K562 (cell line): ENCODE measurements around the gene IFT172. TPM values are rescaled to one million over a fixed set of nuclear protein-coding genes. Genes with fewer than 3 reads are reported as not detected.

Experiments used
- ATAC-seq: fragments of 200-7000 bp; cut with Tn5 transposase; 3 replicates; pipeline ENCODE4 v1.9.1; 2020; ENCODE audit warnings: moderate library complexity
- BruUV-seq: library from RNA; stranded (reverse); fragments of 400-500 nt; replicated peaks from 2 replicates; lab custom pipeline; 2021; lab: Mats Ljungman, UMichigan
- CTCF ChIA-PET: fragments of 300-600 bp; formaldehyde crosslinking; extraction: SDS; loops from one replicate; lab custom pipeline; 2021; ENCODE audit warnings: low intra/inter-chr PET ratio; lab: Yijun Ruan, JAX
- POLR2A ChIA-PET: fragments of 300-600, 350-650 bp; sonication (Branson Sonifier 250); formaldehyde crosslinking; extraction: SDS; loops from one replicate; lab custom pipeline; 2021; ENCODE audit warnings: antibody characterized with exemption, inconsistent platforms; lab: Yijun Ruan, JAX
- DNase-seq, 4 experiments: peaks; one replicate each; pipeline versions ENCODE4 v3.0.0 to v3.0.0-alpha.2; 2011 to 2018; ENCODE audit warnings: low spot score in 3 of 4, mixed read lengths in 3 of 4; ENCODE audit errors: extremely low read depth in 1 of 4
- FAIRE-seq: peaks from 2 replicates; lab custom pipeline; 2011; peaks lifted over from hg19 to GRCh38; lab: Jason Lieb, UNC
- H2AFZ ChIP-seq: 2 replicates; pipeline ENCODE4 v1.6.0; 2011; ENCODE audit warnings: low read depth, low read length, control low read depth, inconsistent platforms
- H3K27ac ChIP-seq: fragments of 200-600 bp; 3 replicates; pipeline ENCODE4 v1.8.0; 2011; ENCODE audit warnings: low read depth, mild to moderate bottlenecking, control low read depth, inconsistent platforms, low read length, moderate library complexity, mixed read lengths; ENCODE audit errors: extremely low read depth
- H3K27me3 ChIP-seq, 2 experiments: fragments of 300-600 bp in 1 of 2; 2 replicates in 1 of 2; 3 replicates in 1 of 2; pipeline versions ENCODE4 v1.6.0 to v1.8.0; 2011; ENCODE audit warnings: inconsistent platforms in 2 of 2, low read length in 2 of 2, mild to moderate bottlenecking in 1 of 2, mixed read lengths in 1 of 2, moderate library complexity in 1 of 2; ENCODE audit not compliant: control insufficient read depth in 2 of 2, insufficient read depth in 2 of 2
- H3K36me3 ChIP-seq: fragments of 300-600 bp; 3 replicates; pipeline ENCODE4 v1.8.0; 2011; ENCODE audit warnings: mild to moderate bottlenecking, low read length, inconsistent platforms; ENCODE audit not compliant: control insufficient read depth, insufficient read depth
- H3K4me1 ChIP-seq, 2 experiments: fragments of 200-600 bp in 1 of 2; replicated peaks in 1 of 2; 2 replicates in 1 of 2; 3 replicates in 1 of 2; pipeline versions ENCODE4 v1.5.1 to v1.8.0; 2011; ENCODE audit warnings: inconsistent platforms in 2 of 2, low read length in 2 of 2, mild to moderate bottlenecking in 1 of 2, mixed read lengths in 1 of 2, moderate library complexity in 1 of 2; ENCODE audit not compliant: control insufficient read depth in 2 of 2, insufficient read depth in 2 of 2
- H3K4me2 ChIP-seq: 2 replicates; pipeline ENCODE4 v1.6.1; 2011; ENCODE audit warnings: low read length, control low read depth, inconsistent platforms, mixed read lengths; ENCODE audit not compliant: insufficient read depth
- H3K4me3 ChIP-seq: fragments of 200-600 bp; sonication (generic), shearing (Covaris generic); 2 replicates; pipeline ENCODE4 v1.5.1; 2016; ENCODE audit warnings: control low read depth, inconsistent platforms
- H3K79me2 ChIP-seq: fragments of 200-600 bp; 3 replicates; pipeline ENCODE4 v1.8.0; 2011; ENCODE audit warnings: low read length, inconsistent platforms; ENCODE audit not compliant: control insufficient read depth, insufficient read depth
- H3K9ac ChIP-seq, 2 experiments: 2 replicates each; pipeline versions ENCODE4 v1.6.0 to v1.6.1; 2011; ENCODE audit warnings: low read depth in 2 of 2, low read length in 2 of 2, control low read depth in 1 of 2, inconsistent platforms in 1 of 2, mild to moderate bottlenecking in 1 of 2, mixed read lengths in 1 of 2; ENCODE audit not compliant: insufficient read depth in 1 of 2
- H3K9me1 ChIP-seq: one replicate; pipeline ENCODE4 v1.6.0; 2011; ENCODE audit warnings: inconsistent platforms, mild to moderate bottlenecking, low read length, moderate library complexity; ENCODE audit not compliant: control insufficient read depth, insufficient read depth
- H3K9me3 ChIP-seq: replicated peaks from 2 replicates; pipeline ENCODE4 v1.5.1; 2011; ENCODE audit warnings: low read depth, low read length, inconsistent platforms; ENCODE audit not compliant: control insufficient read depth, insufficient read depth
- H4K20me1 ChIP-seq: replicated peaks from 2 replicates; pipeline ENCODE4 v1.6.1; 2011; ENCODE audit warnings: low read length, inconsistent platforms, mixed read lengths; ENCODE audit not compliant: control insufficient read depth, insufficient read depth
- CTBP1 ChIP-seq: fragments of 450-650 bp; IDR thresholded peaks from 2 replicates; pipeline ENCODE4 v1.6.1; 2016; ENCODE audit warnings: borderline replicate concordance
- CTCF ChIP-seq, 3 experiments: IDR thresholded peaks in 2 of 3; conservative IDR thresholded peaks in 1 of 3; 2 replicates each; pipeline ENCODE4 v1.5.1; 2011 to 2012; ENCODE audit warnings: low read length in 3 of 3, mild to moderate bottlenecking in 3 of 3, control low read depth in 2 of 3, improper control_type of control experiment in 1 of 3, inconsistent platforms in 1 of 3, low read depth in 1 of 3, mixed read lengths in 1 of 3, moderate library complexity in 1 of 3; ENCODE audit not compliant: insufficient read depth in 2 of 3
- RAD21 ChIP-seq, 2 experiments: fragments of 250-450 bp in 1 of 2; fragments of 450-650 bp in 1 of 2; sonication (Bioruptor Pico) in 1 of 2; formaldehyde crosslinking in 1 of 2; IDR thresholded peaks in 1 of 2; conservative IDR thresholded peaks in 1 of 2; 2 replicates each; pipeline versions ENCODE4 v1.4.0 to v1.8.0; 2020 to 2022; ENCODE audit warnings: mild to moderate bottlenecking in 2 of 2, moderate library complexity in 1 of 2
- SLC30A9 ChIP-seq: fragments of 250-450 bp; sonication (Bioruptor Pico); IDR thresholded peaks from 2 replicates; pipeline ENCODE4 v1.8.0; 2022; ENCODE audit warnings: mild to moderate bottlenecking, moderate library complexity
- WGBS: fragments of 100-300 bp; shearing (Covaris generic); methylation state at CpG from one replicate; pipeline ENCODE4 v1.1.6; 2016; ENCODE audit warnings: low coverage, mixed read lengths; ENCODE audit not compliant: insufficient coverage; ENCODE audit errors: missing lambda C conversion rate; 5-methylcytosine and 5-hydroxymethylcytosine counted together
- in situ Hi-C: fragments of 300-500 bp; cut with MboI; formaldehyde crosslinking; loops from 4 replicates; pipeline ENCODE4 v1.15.0; 2018; ENCODE audit warnings: inconsistent platforms, mixed read lengths
- intact Hi-C: fragments of 100-400 bp; cut with micrococcal nuclease; formaldehyde crosslinking; loops from 2 replicates; pipeline ENCODE4 v1.14.2; 2022
- polyA plus RNA-seq, 8 experiments: library from polyadenylated mRNA; depleted of rRNA in 4 of 8; stranded (reverse) in 5 of 8; unstranded in 3 of 8; fragments of >200 nt; fragmentation: Nextera tagmentation in 2 of 8; fragmentation: Illumina TruSeq in 1 of 8; extraction: Ambion mirVana in 2 of 8; extraction: Trizol in 1 of 8; gene quantifications; 2 replicates each; pipeline versions ENCODE4 v1.2.1 to v1.2.3, GENCODE V29; 2011 to 2014; ENCODE audit warnings: inconsistent platforms in 1 of 8, missing spikeins in 1 of 8
- total RNA-seq, 7 experiments: library from RNA; depleted of rRNA in 6 of 7; stranded (reverse); fragments of >200 nt in 6 of 7; fragmentation: Illumina TruSeq in 2 of 7; extraction: Trizol in 2 of 7; gene quantifications; 2 replicates each; pipeline versions ENCODE4 v1.2.1 to v1.2.3, GENCODE V29; 2011 to 2021; ENCODE audit warnings: low replicate concordance in 1 of 7
- TF ChIP-seq, protein P1 (sequence below): fragments of 250-450 bp; sonication (Bioruptor Pico); IDR thresholded peaks from 2 replicates; pipeline ENCODE4 v1.5.0; 2022; ENCODE audit warnings: mild to moderate bottlenecking
- TF ChIP-seq, protein P2 (sequence below), 2 experiments: fragments of 450-650 bp; formaldehyde crosslinking in 1 of 2; IDR thresholded peaks; 2 replicates each; pipeline versions ENCODE4 v1.4.0 to v1.6.1; 2014 to 2020; ENCODE audit warnings: mild to moderate bottlenecking in 2 of 2, borderline replicate concordance in 1 of 2, low read depth in 1 of 2

The IFT172 gene
- total and polyA plus RNA-seq, 9 of the 15 experiments (the other 6 are each of a cell fraction or from before 2014, with no cell fraction given) = 5.6 to 19.1 (median 13.5) TPM

- FAIRE-seq (peak; percentile 65), ATAC-seq (peak; percentile 72), DNase-seq (peak in 2 of 4 experiments; percentile 23 to 34)
- ChIA-PET CTCF (no interaction called here), POLR2A (interaction anchor here (1.0 kb wide), 1 partner anchor 13 kb away, joined by 3 read pairs; no protein-coding TSS in a partner anchor)
- no peaks in the 10 kb centered on the region for H3K36me3 ChIP-seq
- WGBS = 18% methylated on average over 7 of the region's 7 CpGs
- TF ChIP-seq CTBP1 (peak; percentile 25; the same call in 1 of the 2 replicates), CTCF (IDR thresholded peaks at IDR 0.05 in 2 of 3, conservative IDR thresholded peaks at IDR 0.05 in 1 of 3; ENCODE audit: insufficient read depth in 2 of 3, low read depth in 1 of 3, low read length in 3 of 3) (peak; percentile 33 to 46 (median 42); a peak in 5 of 6 replicates), SLC30A9 (no peak), RAD21 (CRISPR knock-in tag; conservative IDR thresholded peaks at IDR 0.05 in 1 of 2, IDR thresholded peaks at IDR 0.05 in 1 of 2) (peak in 1 of 2 experiments; percentile 53; a peak in 2 of 4 replicates)
- TF ChIP-seq, protein P1, sequence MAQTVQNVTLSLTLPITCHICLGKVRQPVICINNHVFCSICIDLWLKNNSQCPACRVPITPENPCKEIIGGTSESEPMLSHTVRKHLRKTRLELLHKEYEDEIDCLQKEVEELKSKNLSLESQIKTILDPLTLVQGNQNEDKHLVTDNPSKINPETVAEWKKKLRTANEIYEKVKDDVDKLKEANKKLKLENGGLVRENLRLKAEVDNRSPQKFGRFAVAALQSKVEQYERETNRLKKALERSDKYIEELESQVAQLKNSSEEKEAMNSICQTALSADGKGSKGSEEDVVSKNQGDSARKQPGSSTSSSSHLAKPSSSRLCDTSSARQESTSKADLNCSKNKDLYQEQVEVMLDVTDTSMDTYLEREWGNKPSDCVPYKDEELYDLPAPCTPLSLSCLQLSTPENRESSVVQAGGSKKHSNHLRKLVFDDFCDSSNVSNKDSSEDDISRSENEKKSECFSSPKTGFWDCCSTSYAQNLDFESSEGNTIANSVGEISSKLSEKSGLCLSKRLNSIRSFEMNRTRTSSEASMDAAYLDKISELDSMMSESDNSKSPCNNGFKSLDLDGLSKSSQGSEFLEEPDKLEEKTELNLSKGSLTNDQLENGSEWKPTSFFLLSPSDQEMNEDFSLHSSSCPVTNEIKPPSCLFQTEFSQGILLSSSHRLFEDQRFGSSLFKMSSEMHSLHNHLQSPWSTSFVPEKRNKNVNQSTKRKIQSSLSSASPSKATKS (CRISPR knock-in tag) = no peak
- TF ChIP-seq, protein P2, sequence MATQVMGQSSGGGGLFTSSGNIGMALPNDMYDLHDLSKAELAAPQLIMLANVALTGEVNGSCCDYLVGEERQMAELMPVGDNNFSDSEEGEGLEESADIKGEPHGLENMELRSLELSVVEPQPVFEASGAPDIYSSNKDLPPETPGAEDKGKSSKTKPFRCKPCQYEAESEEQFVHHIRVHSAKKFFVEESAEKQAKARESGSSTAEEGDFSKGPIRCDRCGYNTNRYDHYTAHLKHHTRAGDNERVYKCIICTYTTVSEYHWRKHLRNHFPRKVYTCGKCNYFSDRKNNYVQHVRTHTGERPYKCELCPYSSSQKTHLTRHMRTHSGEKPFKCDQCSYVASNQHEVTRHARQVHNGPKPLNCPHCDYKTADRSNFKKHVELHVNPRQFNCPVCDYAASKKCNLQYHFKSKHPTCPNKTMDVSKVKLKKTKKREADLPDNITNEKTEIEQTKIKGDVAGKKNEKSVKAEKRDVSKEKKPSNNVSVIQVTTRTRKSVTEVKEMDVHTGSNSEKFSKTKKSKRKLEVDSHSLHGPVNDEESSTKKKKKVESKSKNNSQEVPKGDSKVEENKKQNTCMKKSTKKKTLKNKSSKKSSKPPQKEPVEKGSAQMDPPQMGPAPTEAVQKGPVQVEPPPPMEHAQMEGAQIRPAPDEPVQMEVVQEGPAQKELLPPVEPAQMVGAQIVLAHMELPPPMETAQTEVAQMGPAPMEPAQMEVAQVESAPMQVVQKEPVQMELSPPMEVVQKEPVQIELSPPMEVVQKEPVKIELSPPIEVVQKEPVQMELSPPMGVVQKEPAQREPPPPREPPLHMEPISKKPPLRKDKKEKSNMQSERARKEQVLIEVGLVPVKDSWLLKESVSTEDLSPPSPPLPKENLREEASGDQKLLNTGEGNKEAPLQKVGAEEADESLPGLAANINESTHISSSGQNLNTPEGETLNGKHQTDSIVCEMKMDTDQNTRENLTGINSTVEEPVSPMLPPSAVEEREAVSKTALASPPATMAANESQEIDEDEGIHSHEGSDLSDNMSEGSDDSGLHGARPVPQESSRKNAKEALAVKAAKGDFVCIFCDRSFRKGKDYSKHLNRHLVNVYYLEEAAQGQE (IDR thresholded peaks at IDR 0.05; ENCODE audit: borderline replicate concordance) = peak; percentile 40; the same call in 1 of the 2 replicates
- TF ChIP-seq, protein P2 (CRISPR knock-in tag; IDR thresholded peaks at IDR 0.05; ENCODE audit: low read depth) = no peak
- no TSS peak for BruUV-seq
- peak overlapping the region; percentile 60 for H2AFZ ChIP-seq
- H3K27ac ChIP-seq = no peak overlapping the region
- H3K4me1 ChIP-seq = peaks cover 4 to 11% of the 10 kb centered on the region in 2 experiments; a peak in 3 of 5 replicates
- H3K9ac ChIP-seq = peak overlapping the region in 1 of 2 experiments; percentile 30; a peak in 1 of 4 replicates
- no peaks in the 10 kb centered on the region for H3K9me1 ChIP-seq
- H3K27me3 ChIP-seq = no peaks in the 10 kb centered on the region
- no peak overlapping the region for H3K4me2 ChIP-seq
- in situ Hi-C loops = no loop called here
- H3K4me3 ChIP-seq = no peak overlapping the region
- no peaks in the 10 kb centered on the region for H4K20me1 ChIP-seq
- no peaks in the 10 kb centered on the region for H3K9me3 ChIP-seq
- intact Hi-C loops = no loop called here
- H3K79me2 ChIP-seq = no peaks in the 10 kb centered on the region
Measured at GRCh38 chr2:27522400-27522945, 32.9 kb upstream of the IFT172 start.
